HL-60 (cell line): ENCODE data around the gene C6orf52.

ENCODE experiments used
- CTCF ChIP-seq: IDR thresholded peaks from one replicate; pipeline ENCODE4 v1.5.1; 2011; ENCODE audit warnings: low read length, control low read depth, inconsistent platforms; ENCODE audit not compliant: insufficient read depth
- REST ChIP-seq: IDR thresholded peaks from 2 replicates; pipeline ENCODE4 v1.6.1; 2012; ENCODE audit warnings: low read depth; ENCODE audit not compliant: insufficient replicate concordance

- no peak for TF ChIP-seq CTCF
- TF ChIP-seq REST, result no peak
These were observed 6.8 kb downstream of the C6orf52 start for GRCh38 chr6:10687582-10687981.
